ENCODE results near the gene ATP5ME.

GRCh38 chr4:709348-709747 lies 35.3 kb upstream of the ATP5ME start:
- TF ChIP-seq REST (IDR thresholded peaks at IDR 0.05; ENCODE audit: low read depth) (no peak), YY1 (IDR thresholded peaks at IDR 0.05; ENCODE audit: low read depth) (no peak), EGR1 (IDR thresholded peaks at IDR 0.05) (no peak)

All from Ishikawa (cell line).